Activated B cell treated with CpG ODN at 0.5 μM for 24 hours (primary cell): Measurements from ENCODE around the gene COX5A. TPM values are rescaled to one million over a fixed set of nuclear protein-coding genes. Genes with fewer than 3 reads are reported as not detected.
A peak's percentile ranks its signal among the peaks of the same experiment; 100 is the strongest.
"Not testable (repeated sequence)": the region's sequence is repeated elsewhere in the genome, so short reads cannot be mapped to it uniquely, and the experiment has no call there.

ENCODE experiments used
- ATAC-seq: fragments of 200-7000 bp; cut with Tn5 transposase; one replicate; pipeline ENCODE4 v1.10.0; 2021; ENCODE audit warnings: low read depth, mild to moderate bottlenecking, moderate library complexity
- CTCF ChIA-PET: fragments of 350-600 bp; sonication (Branson Sonifier 250); formaldehyde crosslinking; loops from one replicate; lab custom pipeline; 2021; ENCODE audit warnings: antibody characterized with exemption; lab: Charles Lee
- POLR2A ChIA-PET: fragments of 350-600 bp; sonication (Branson Sonifier 250); formaldehyde crosslinking; loops from one replicate; lab custom pipeline; 2021; ENCODE audit warnings: antibody characterized with exemption; lab: Charles Lee
- DNase-seq: peaks from one replicate; pipeline ENCODE4 v3.0.0; 2022
- H3K27ac Mint-ChIP-seq: one replicate; pipeline ENCODE4 v1.8.0; 2020; ENCODE audit warnings: mixed read lengths
- H3K27me3 Mint-ChIP-seq: one replicate; pipeline ENCODE4 v1.8.0; 2021; ENCODE audit warnings: mixed read lengths
- H3K36me3 Mint-ChIP-seq: one replicate; pipeline ENCODE4 v1.8.0; 2021; ENCODE audit warnings: low read depth, mixed read lengths
- H3K4me1 Mint-ChIP-seq: one replicate; pipeline ENCODE4 v1.8.0; 2021; ENCODE audit warnings: mixed read lengths
- H3K4me3 Mint-ChIP-seq: one replicate; pipeline ENCODE4 v1.8.0; 2020; ENCODE audit warnings: mild to moderate bottlenecking, mixed read lengths
- H3K9me3 Mint-ChIP-seq: one replicate; pipeline ENCODE4 v1.8.0; 2020; ENCODE audit warnings: mixed read lengths
- CTCF ChIP-seq: fragments of 200-600 bp; IDR thresholded peaks from one replicate; pipeline ENCODE4 v1.8.0; 2022; ENCODE audit warnings: antibody characterized with exemption, mild to moderate bottlenecking
- intact Hi-C: fragments of 100-400 bp; cut with micrococcal nuclease; formaldehyde crosslinking; loops from one replicate; pipeline ENCODE4 v1.15.1; 2024
- total RNA-seq: library from RNA; stranded (reverse); gene quantifications from 2 replicates; pipeline ENCODE4 v1.2.3, GENCODE V29; 2022

Gene COX5A
- total RNA-seq, 1 donor from 2014 or later = 150 TPM

GRCh38 chr15:74889390-74889882, 48.4 kb downstream of the COX5A start:
- CTCF ChIA-PET = interaction anchor here (1.1 to 2.1 kb wide), 4 partner anchors 11 to 259 kb away, joined by 3 to 18 read pairs (median 4); no protein-coding TSS in a partner anchor
- peaks cover 20% of the 10 kb centered on the region for H3K36me3 Mint-ChIP-seq
- intact Hi-C loops = no loop called here
- POLR2A ChIA-PET = interaction anchor here (0.6 to 2.6 kb wide), 14 partner anchors 11 to 273 kb away, joined by 3 to 17 read pairs (median 4); partner anchors contain the start of genes CLK3, COX5A, FAM219B and SCAMP2
- no peak for TF ChIP-seq CTCF
- peak overlapping the region; percentile 89 for H3K27ac Mint-ChIP-seq
- peaks cover 47% of the 10 kb centered on the region for H3K4me1 Mint-ChIP-seq
- no peaks in the 10 kb centered on the region for H3K9me3 Mint-ChIP-seq
- DNase-seq = no peak
- peak; percentile 5 for ATAC-seq
- H3K4me3 Mint-ChIP-seq = peak overlapping the region; percentile 96
- no peaks in the 10 kb centered on the region for H3K27me3 Mint-ChIP-seq

GRCh38 chr15:74888716-74889115, 49.2 kb downstream of the COX5A start:
- ChIA-PET CTCF (interaction anchor here (1.6 to 2.1 kb wide), 2 partner anchors 13 to 258 kb away, joined by 3 to 18 read pairs; no protein-coding TSS in a partner anchor), POLR2A (interaction anchor here (1.5 to 2.6 kb wide), 4 partner anchors 12 to 49 kb away, joined by 3 to 17 read pairs (median 5); partner anchors contain the start of genes COX5A and SCAMP2)
- no peak for TF ChIP-seq CTCF
- Mint-ChIP-seq H3K4me1 (peaks cover 47% of the 10 kb centered on the region), H3K4me3 (no peak overlapping the region), H3K9me3 (no peaks in the 10 kb centered on the region), H3K27ac (no peak overlapping the region), H3K27me3 (no peaks in the 10 kb centered on the region), H3K36me3 (peaks cover 18% of the 10 kb centered on the region)
- DNase-seq = no peak
- intact Hi-C loops = no loop called here
- no peak for ATAC-seq

GRCh38 chr15:74887537-74888193, 50.2 kb downstream of the COX5A start:
- CTCF ChIA-PET, H3K36me3 Mint-ChIP-seq, POLR2A ChIA-PET, ATAC-seq, H3K27ac Mint-ChIP-seq, DNase-seq, H3K4me3 Mint-ChIP-seq, H3K27me3 Mint-ChIP-seq, H3K9me3 Mint-ChIP-seq, intact Hi-C loops: not testable (repeated sequence)
- peaks cover 38% of the 10 kb centered on the region for H3K4me1 Mint-ChIP-seq

GRCh38 chr15:74885461-74885860, 52.4 kb downstream of the COX5A start:
- no peaks in the 10 kb centered on the region for H3K9me3 Mint-ChIP-seq
- H3K4me3 Mint-ChIP-seq = no peak overlapping the region
- no peak for TF ChIP-seq CTCF
- ChIA-PET POLR2A (no interaction called here), CTCF (interaction anchor here (0.6 kb wide), 1 partner anchor 89 kb away, joined by 3 read pairs; no protein-coding TSS in a partner anchor)
- H3K27me3 Mint-ChIP-seq = no peaks in the 10 kb centered on the region
- no peak overlapping the region for H3K27ac Mint-ChIP-seq
- DNase-seq (no peak), ATAC-seq (no peak)
- H3K36me3 Mint-ChIP-seq = peaks cover 3% of the 10 kb centered on the region
- H3K4me1 Mint-ChIP-seq = peaks cover 22% of the 10 kb centered on the region
- intact Hi-C loops = no loop called here

- no peak for TF ChIP-seq CTCF
- no peak overlapping the region for H3K4me3 Mint-ChIP-seq
- H3K27me3 Mint-ChIP-seq = no peaks in the 10 kb centered on the region
- no peaks in the 10 kb centered on the region for H3K9me3 Mint-ChIP-seq
- intact Hi-C loops = no loop called here
- DNase-seq (no peak), ATAC-seq (no peak)
- ChIA-PET POLR2A (no interaction called here), CTCF (interaction anchor here (0.6 to 1.7 kb wide), 2 partner anchors 16 to 89 kb away, joined by 3 to 11 read pairs; no protein-coding TSS in a partner anchor)
- peaks cover 14% of the 10 kb centered on the region for H3K4me1 Mint-ChIP-seq
- H3K27ac Mint-ChIP-seq = no peak overlapping the region
- no peaks in the 10 kb centered on the region for H3K36me3 Mint-ChIP-seq
These were observed 53.2 kb downstream of the COX5A start for GRCh38 chr15:74884428-74885223.
